ENCODE results near the gene STK36.

STK36 gene

DNA sequence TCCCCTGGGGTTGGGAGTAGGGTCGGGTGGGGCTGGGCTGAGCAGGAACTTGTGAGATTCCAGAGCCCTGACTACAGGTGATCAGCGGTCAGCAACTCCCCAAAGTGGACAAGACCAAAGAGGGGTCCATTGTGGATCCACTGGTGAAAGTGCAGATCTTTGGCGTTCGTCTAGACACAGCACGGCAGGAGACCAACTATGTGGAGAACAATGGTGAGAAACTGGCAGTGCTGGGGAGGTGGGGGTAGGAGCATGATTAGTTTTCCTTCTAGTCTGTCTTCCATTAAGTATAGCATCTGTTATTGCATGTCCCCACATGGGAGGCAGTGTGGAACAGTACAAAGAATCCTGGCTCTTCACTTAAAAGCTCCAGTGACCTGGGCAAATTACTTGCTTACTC, 36.2 kb upstream of the STK36 start:
- no peak for DNase-seq (ENCODE audit: low spot score)
- TF ChIP-seq, protein P1, sequence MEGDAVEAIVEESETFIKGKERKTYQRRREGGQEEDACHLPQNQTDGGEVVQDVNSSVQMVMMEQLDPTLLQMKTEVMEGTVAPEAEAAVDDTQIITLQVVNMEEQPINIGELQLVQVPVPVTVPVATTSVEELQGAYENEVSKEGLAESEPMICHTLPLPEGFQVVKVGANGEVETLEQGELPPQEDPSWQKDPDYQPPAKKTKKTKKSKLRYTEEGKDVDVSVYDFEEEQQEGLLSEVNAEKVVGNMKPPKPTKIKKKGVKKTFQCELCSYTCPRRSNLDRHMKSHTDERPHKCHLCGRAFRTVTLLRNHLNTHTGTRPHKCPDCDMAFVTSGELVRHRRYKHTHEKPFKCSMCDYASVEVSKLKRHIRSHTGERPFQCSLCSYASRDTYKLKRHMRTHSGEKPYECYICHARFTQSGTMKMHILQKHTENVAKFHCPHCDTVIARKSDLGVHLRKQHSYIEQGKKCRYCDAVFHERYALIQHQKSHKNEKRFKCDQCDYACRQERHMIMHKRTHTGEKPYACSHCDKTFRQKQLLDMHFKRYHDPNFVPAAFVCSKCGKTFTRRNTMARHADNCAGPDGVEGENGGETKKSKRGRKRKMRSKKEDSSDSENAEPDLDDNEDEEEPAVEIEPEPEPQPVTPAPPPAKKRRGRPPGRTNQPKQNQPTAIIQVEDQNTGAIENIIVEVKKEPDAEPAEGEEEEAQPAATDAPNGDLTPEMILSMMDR (IDR thresholded peaks at IDR 0.05; ENCODE audit: extremely low read depth, insufficient read depth, missing control alignments): no peak
- in situ Hi-C loops (cut with MboI; ENCODE audit: low pct_unique_long_range_greater_than_20kb, low sequenced_read_pairs, unreplicated experiment): no loop called here

DNA sequence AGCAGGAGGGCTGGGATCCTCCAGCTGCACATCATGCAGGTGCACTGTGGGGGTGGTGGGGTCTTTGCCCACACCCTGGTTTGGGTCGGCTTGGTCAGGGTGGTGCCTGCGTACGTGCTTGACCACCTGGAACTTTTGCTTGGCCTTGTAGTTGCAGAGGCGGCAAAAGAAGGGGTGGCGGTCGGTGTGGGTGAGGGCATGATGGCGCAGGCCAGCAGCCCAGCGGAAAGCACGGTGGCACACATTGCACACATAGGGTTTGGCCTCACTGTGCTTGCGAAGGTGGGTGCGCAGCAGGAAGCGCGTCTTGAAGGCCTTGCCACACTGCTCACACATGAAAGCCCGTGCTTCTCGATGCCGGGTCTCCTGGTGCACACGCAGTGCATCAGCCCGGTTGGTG, 33.5 kb upstream of the STK36 start:
- TF ChIP-seq, protein P1 (IDR thresholded peaks at IDR 0.05; ENCODE audit: extremely low read depth, insufficient read depth, missing control alignments): no peak
- in situ Hi-C loops (cut with MboI; ENCODE audit: low pct_unique_long_range_greater_than_20kb, low sequenced_read_pairs, unreplicated experiment): no loop called here
- DNase-seq (ENCODE audit: low spot score): no peak

DNA sequence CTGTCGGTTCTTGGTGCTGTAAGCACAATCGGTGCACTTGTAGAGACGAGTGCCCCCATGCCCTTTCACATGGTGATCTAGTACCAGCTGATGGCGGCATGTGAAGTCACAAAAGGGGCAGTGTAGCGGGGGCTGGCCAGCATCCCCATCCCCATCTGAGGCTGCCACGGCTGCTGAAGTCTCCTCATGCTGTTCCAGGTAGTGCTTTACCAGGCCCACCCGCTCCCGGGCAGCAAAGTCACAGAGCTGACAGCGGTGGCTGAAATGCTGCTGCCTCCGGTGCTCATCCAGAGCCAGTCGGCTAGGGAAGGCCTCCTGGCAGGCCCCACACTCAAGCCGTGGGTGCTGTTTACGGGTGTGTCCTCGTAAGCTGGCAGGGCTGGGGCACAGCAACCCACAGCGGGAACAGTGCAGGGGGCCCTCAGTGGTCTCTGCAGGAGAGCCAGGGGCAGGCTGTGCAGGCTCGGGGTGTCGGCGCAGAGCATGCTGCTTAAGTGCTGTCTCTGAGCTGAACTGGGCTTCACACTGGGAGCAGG, 29.7 kb upstream of the STK36 start:
- in situ Hi-C loops (cut with MboI; ENCODE audit: low pct_unique_long_range_greater_than_20kb, low sequenced_read_pairs, unreplicated experiment): loop anchor here (10.0 kb wide), 1 partner anchor 237 kb away; no protein-coding TSS in a partner anchor
- DNase-seq (ENCODE audit: low spot score): no peak
- TF ChIP-seq, protein P1 (IDR thresholded peaks at IDR 0.05; ENCODE audit: extremely low read depth, insufficient read depth, missing control alignments): no peak

DNA sequence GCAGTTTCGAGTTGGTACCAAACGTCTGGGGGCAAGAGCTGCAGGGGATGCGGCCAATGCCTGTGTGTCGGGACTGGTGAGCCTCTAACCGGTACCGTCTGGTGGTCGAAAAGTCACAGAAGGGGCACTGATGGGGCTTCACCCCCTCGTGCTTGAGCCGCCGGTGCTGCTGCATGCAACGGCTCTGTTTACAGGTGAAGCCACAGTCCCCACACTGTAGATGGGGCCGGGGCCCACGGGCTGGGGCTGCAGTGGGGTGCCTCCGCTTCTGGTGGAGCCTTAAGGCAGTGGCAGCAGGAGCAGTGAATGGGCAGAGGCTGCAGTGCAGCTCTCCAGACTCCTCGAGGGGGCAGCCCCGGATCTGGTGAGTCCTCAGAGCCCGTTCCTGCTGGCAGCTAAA, 29.1 kb upstream of the STK36 start:
- in situ Hi-C loops (cut with MboI; ENCODE audit: low pct_unique_long_range_greater_than_20kb, low sequenced_read_pairs, unreplicated experiment): loop anchor here (10.0 kb wide), 1 partner anchor 238 kb away; no protein-coding TSS in a partner anchor
- DNase-seq (ENCODE audit: low spot score): no peak

DNA sequence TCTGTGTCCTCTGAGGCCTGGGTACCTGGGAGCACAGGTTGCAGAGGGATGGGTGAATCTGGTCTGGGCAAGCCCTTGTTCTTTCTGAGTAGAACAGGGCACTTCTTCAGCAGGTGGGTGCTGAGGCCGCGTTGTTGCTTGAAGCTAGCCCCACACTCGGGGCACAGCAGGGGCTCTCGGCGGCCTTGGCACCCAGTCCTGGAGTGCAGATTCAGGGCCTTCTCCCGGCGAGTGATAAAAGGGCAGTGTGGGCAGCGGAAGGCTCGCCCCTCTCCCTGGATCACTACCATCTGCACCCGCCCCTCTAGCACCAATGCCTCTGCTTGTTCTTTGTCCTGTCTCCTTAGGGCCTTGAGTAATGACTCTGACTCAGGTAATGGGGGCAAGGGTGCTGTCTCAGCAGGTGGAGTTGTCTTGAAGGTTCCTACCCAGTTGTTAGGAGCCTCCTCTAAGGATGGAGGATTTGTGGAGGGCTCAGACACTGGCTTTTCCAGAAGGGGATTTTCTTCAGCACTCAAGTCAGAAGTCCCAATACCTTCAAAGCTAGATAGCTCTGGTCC, 28.1 kb upstream of the STK36 start:
- in situ Hi-C loops (cut with MboI; ENCODE audit: low pct_unique_long_range_greater_than_20kb, low sequenced_read_pairs, unreplicated experiment): loop anchor here (10.0 kb wide), 1 partner anchor 239 kb away; no protein-coding TSS in a partner anchor
- DNase-seq (ENCODE audit: low spot score): no peak
- TF ChIP-seq, protein P1 (IDR thresholded peaks at IDR 0.05; ENCODE audit: extremely low read depth, insufficient read depth, missing control alignments): no peak

More for the DNA sequence above, 29.1 kb upstream of the STK36 start:
- TF ChIP-seq, protein P1 (IDR thresholded peaks at IDR 0.05; ENCODE audit: extremely low read depth, insufficient read depth, missing control alignments): no peak

DNA sequence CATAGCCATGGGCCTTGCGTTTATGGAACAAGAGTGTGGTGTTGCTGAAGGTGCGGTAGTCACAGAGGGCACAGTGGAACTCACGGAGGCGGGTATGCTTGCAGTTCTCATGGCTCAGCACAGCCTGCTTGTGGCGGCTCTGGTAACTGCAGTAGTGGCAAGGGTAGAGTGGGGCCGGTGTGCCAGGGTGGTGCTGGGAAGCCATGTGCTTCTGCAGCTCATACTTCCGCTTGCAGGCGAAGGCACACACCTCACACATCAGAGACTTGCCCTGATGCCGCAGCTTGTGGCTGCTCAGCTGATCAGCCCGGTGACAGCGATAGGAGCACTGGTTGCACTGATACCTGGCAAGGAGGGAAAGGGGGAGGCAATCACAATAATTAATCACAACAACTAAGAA, 27.2 kb upstream of the STK36 start:
- in situ Hi-C loops (cut with MboI; ENCODE audit: low pct_unique_long_range_greater_than_20kb, low sequenced_read_pairs, unreplicated experiment): loop anchor here (10.0 kb wide), 1 partner anchor 240 kb away; no protein-coding TSS in a partner anchor
- no peak for DNase-seq (ENCODE audit: low spot score)
- TF ChIP-seq, protein P1 (IDR thresholded peaks at IDR 0.05; ENCODE audit: extremely low read depth, insufficient read depth, missing control alignments): no peak
